OCI-LY7 (cell line): Measurements from ENCODE around the gene NRP1. TPM values are rescaled to one million over a fixed set of nuclear protein-coding genes. Genes with fewer than 3 reads are reported as not detected.

Experiments used
- BruUV-seq: library from RNA; stranded (reverse); fragments of 400-500 nt; replicated peaks from 2 replicates; lab custom pipeline; 2021; lab: Mats Ljungman, UMichigan
- CTCF ChIA-PET: fragments of 300-600 bp; sonication (Branson Sonifier 250); formaldehyde crosslinking; loops from one replicate; lab custom pipeline; 2022; ENCODE audit warnings: antibody characterized with exemption; ENCODE audit not compliant: unreplicated experiment; lab: Charles Lee
- POLR2A ChIA-PET: fragments of 300-600 bp; sonication (Branson Sonifier 250); formaldehyde crosslinking; loops from one replicate; lab custom pipeline; 2022; ENCODE audit warnings: antibody characterized with exemption; lab: Charles Lee
- DNase-seq: peaks from one replicate; pipeline ENCODE4 v3.0.0-alpha.2; 2015; ENCODE audit warnings: low spot score
- H2AFZ ChIP-seq: fragments of 200-600 bp; sonication (generic), shearing (Covaris generic); 2 replicates; pipeline ENCODE4 v1.6.1; 2014; ENCODE audit warnings: mild to moderate bottlenecking, antibody characterized with exemption, low read length, moderate library complexity
- H3K27ac ChIP-seq: fragments of 200-600 bp; sonication (generic); 2 replicates; pipeline ENCODE4 v1.5.1; 2014; ENCODE audit warnings: mixed run types, low read depth, mild to moderate bottlenecking, moderate library complexity, low read length, inconsistent platforms; ENCODE audit not compliant: poor library complexity, severe bottlenecking
- H3K36me3 ChIP-seq: fragments of 200-600 bp; sonication (generic); 2 replicates; pipeline ENCODE4 v1.6.1; 2014; ENCODE audit warnings: mild to moderate bottlenecking, antibody characterized with exemption, low read length, moderate library complexity, mixed read lengths; ENCODE audit not compliant: insufficient read depth
- H3K4me1 ChIP-seq: fragments of 200-600 bp; sonication (generic); 2 replicates; pipeline ENCODE4 v1.5.1; 2014; ENCODE audit warnings: mild to moderate bottlenecking, low read length; ENCODE audit not compliant: insufficient read depth, poor library complexity, severe bottlenecking
- H3K4me2 ChIP-seq: fragments of 200-600 bp; sonication (generic); 2 replicates; pipeline ENCODE4 v1.6.1; 2014; ENCODE audit warnings: mild to moderate bottlenecking, low read length
- H3K4me3 ChIP-seq: fragments of 200-600 bp; sonication (generic); 2 replicates; pipeline ENCODE4 v1.5.1; 2014; ENCODE audit warnings: mild to moderate bottlenecking, low read depth, low read length; ENCODE audit not compliant: poor library complexity, severe bottlenecking
- H3K79me2 ChIP-seq: fragments of 200-600 bp; sonication (generic); 2 replicates; pipeline ENCODE4 v1.6.1; 2016; ENCODE audit warnings: low read depth, mild to moderate bottlenecking, low read length, moderate library complexity, mixed read lengths; ENCODE audit not compliant: insufficient read depth
- H3K9me2 ChIP-seq: fragments of 200-600 bp; sonication (generic); 2 replicates; pipeline ENCODE4 v1.6.1; 2016; ENCODE audit warnings: mild to moderate bottlenecking, low read length, mixed read lengths; ENCODE audit not compliant: insufficient read depth
- H3K9me3 ChIP-seq: fragments of 200-600 bp; sonication (generic); 2 replicates; pipeline ENCODE4 v1.6.1; 2014; ENCODE audit warnings: mild to moderate bottlenecking, mixed run types, low read length, mixed read lengths
- H4K20me1 ChIP-seq: fragments of 200-600 bp; sonication (generic); 2 replicates; pipeline ENCODE4 v1.6.1; 2014; ENCODE audit warnings: mild to moderate bottlenecking, antibody characterized with exemption, low read length, moderate library complexity, mixed read lengths; ENCODE audit not compliant: insufficient read depth
- CTCF ChIP-seq: fragments of 200-600 bp; sonication (generic); conservative IDR thresholded peaks from 2 replicates; pipeline ENCODE4 v1.5.1; 2014; ENCODE audit warnings: mild to moderate bottlenecking, antibody characterized with exemption, low read length, moderate library complexity, mixed read lengths
- EZH2phosphoT487 ChIP-seq: fragments of 200-600 bp; sonication (generic); IDR thresholded peaks from 2 replicates; pipeline ENCODE4 v1.6.1; 2018; ENCODE audit warnings: low read depth, borderline replicate concordance, mild to moderate bottlenecking, mixed run types, antibody characterized with exemption, low read length, moderate library complexity, mixed read lengths
- intact Hi-C: fragments of 100-400 bp; cut with micrococcal nuclease; formaldehyde crosslinking; loops from one replicate; pipeline ENCODE4 v1.10.0; 2022; ENCODE audit not compliant: unreplicated experiment
- total RNA-seq, 2 experiments: library from RNA; depleted of rRNA in 1 of 2; stranded (reverse); fragments of >200 nt in 1 of 2; shearing (Covaris generic) in 1 of 2; gene quantifications; 2 replicates each; pipeline ENCODE4 v1.2.3, GENCODE V29; 2014 to 2022

NRP1 gene
- total RNA-seq, 2 experiments from 2014 or later, result not detected

GRCh38 chr10:33174674-33175434 lies 159.6 kb downstream of the NRP1 start:
- H3K9me2 ChIP-seq, result no peaks in the 10 kb centered on the region
- H3K4me1 ChIP-seq, result no peaks in the 10 kb centered on the region
- no peak for DNase-seq
- no peaks in the 10 kb centered on the region for H3K9me3 ChIP-seq
- H3K4me3 ChIP-seq, result no peak overlapping the region
- TF ChIP-seq CTCF (no peak), EZH2phosphoT487 (no peak)
- no peaks in the 10 kb centered on the region for H4K20me1 ChIP-seq
- intact Hi-C loops, result loop anchor here (5.0 kb wide), 1 partner anchor 52 kb away; no protein-coding TSS in a partner anchor
- POLR2A ChIA-PET, result interaction anchor here (0.6 kb wide), 1 partner anchor 73 kb away, joined by 3 read pairs; no protein-coding TSS in a partner anchor
- H3K36me3 ChIP-seq, result no peaks in the 10 kb centered on the region
- CTCF ChIA-PET, result no interaction called here
- H3K27ac ChIP-seq, result no peak overlapping the region
- no peak overlapping the region for H3K4me2 ChIP-seq
- H2AFZ ChIP-seq, result no peak overlapping the region
- BruUV-seq, result no TSS peak
- no peaks in the 10 kb centered on the region for H3K79me2 ChIP-seq

GRCh38 chr10:33165911-33166310 lies 168.6 kb downstream of the NRP1 start:
- no peak overlapping the region for H2AFZ ChIP-seq
- H3K4me3 ChIP-seq, result no peak overlapping the region
- H3K27ac ChIP-seq, result no peak overlapping the region
- no peaks in the 10 kb centered on the region for H3K36me3 ChIP-seq
- no peaks in the 10 kb centered on the region for H3K9me3 ChIP-seq
- POLR2A ChIA-PET, result no interaction called here
- no peaks in the 10 kb centered on the region for H3K79me2 ChIP-seq
- BruUV-seq, result no TSS peak
- TF ChIP-seq EZH2phosphoT487, result no peak
- no peak for TF ChIP-seq CTCF
- DNase-seq, result no peak
- H3K4me2 ChIP-seq, result no peak overlapping the region
- H3K4me1 ChIP-seq, result no peaks in the 10 kb centered on the region
- no peaks in the 10 kb centered on the region for H3K9me2 ChIP-seq
- no peaks in the 10 kb centered on the region for H4K20me1 ChIP-seq
- CTCF ChIA-PET, result no interaction called here
- intact Hi-C loops, result no loop called here
